ENCODE data around the gene RNF41.

- TF ChIP-seq EZH2 (conservative IDR thresholded peaks at IDR 0.05; ENCODE audit: low read depth, low read length) (no peak), TBX3 (IDR thresholded peaks at IDR 0.05; ENCODE audit: borderline replicate concordance) (no peak), HNF1B (CRISPR knock-in tag; IDR thresholded peaks at IDR 0.05) (no peak), ZNF724P (CRISPR knock-in tag; IDR thresholded peaks at IDR 0.05; ENCODE audit: borderline replicate concordance) (no peak), HOXA9 (CRISPR knock-in tag; IDR thresholded peaks at IDR 0.05; ENCODE audit: borderline replicate concordance) (no peak)
- TF ChIP-seq, protein P1, sequence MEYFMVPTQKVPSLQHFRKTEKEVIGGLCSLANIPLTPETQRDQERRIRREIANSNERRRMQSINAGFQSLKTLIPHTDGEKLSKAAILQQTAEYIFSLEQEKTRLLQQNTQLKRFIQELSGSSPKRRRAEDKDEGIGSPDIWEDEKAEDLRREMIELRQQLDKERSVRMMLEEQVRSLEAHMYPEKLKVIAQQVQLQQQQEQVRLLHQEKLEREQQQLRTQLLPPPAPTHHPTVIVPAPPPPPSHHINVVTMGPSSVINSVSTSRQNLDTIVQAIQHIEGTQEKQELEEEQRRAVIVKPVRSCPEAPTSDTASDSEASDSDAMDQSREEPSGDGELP (IDR thresholded peaks at IDR 0.05; ENCODE audit: borderline replicate concordance, low read depth): no peak
Observed at GRCh38 chr12:56242986-56243385, 21.3 kb upstream of the RNF41 start.

All from HepG2 (cell line).